Measurements from ENCODE around the gene LDB2. TPM values are rescaled to one million over a fixed set of nuclear protein-coding genes. Genes with fewer than 3 reads are reported as not detected.
A peak's percentile ranks its signal among the peaks of the same experiment; 100 is the strongest.

The LDB2 gene
- total RNA-seq, 1 donor from 2014 or later = 360 TPM

DNA sequence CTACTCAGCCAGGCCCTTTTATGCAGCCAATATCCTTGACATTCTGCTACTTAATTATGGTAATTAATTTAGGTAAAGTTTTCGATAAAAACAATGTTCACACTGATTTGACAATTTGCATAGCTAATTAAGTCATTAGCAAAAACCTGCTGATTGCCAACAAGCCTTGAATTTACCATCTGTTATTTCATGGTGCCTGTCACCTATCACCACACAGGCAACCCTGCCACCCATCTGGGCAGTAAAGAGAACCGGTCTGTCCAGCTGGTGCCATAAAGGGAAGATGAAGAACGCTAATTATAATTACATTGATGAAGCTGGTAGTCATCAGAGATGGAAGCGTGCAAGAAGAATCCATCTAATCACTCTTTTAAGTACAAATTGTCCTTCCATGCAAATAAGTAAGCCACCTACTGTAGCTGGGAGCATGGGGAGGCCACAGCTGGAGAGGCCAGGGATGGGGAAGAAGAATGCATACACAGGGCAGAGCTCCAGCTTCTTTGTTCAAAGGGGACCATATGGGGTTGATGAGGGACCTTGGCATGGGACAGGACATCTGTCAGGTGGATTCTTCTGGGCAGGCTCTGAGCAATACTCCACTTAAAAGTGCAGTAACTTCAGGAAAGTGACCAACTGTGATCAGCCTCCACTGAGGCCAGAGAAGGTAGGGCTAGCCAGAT is 394.9 kb downstream of the LDB2 start:
- DNase-seq (ENCODE audit: low read depth in 2 of 2) = no peak

DNA sequence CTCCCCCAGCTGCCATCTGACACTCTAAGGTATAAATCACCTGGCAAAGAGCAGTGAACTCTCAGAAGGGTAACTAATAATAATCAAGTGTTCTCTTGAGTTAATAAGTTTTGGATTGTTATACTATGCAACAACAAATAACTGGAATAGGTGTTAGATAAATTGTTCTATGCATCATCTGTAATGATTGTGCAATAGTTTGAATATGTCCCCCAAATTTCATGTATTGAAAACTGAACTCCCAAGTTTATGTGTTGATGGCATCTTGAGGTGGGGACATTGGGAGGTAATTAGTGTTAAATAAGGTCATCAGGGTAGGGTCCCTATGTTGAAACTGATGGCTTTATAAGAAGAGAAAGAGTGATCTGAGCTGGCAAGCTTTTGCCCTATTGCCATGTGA is 399.5 kb downstream of the LDB2 start:
- no peak for DNase-seq (ENCODE audit: low read depth in 2 of 2)

DNA sequence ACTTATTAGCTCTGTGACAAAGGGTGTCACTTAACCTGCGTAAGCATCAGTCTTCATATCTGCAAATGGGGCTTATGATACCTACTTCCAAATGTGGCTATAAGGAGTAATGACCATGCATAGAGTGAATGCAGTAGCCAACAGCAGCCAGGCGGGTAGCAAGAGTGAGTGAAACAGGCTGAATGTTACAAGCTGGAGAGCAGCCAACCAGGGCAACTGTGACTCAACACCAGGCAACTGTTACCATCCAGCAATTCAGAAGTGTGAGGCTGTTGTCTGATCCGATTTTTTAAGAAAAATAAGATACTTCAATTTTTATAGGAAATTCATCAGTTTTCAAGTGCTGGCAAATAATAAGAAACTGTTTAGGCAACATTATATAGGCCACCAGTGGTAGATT is 401.9 kb downstream of the LDB2 start:
- peak; percentile 38 to 69 for DNase-seq (ENCODE audit: low read depth in 2 of 2)

DNA sequence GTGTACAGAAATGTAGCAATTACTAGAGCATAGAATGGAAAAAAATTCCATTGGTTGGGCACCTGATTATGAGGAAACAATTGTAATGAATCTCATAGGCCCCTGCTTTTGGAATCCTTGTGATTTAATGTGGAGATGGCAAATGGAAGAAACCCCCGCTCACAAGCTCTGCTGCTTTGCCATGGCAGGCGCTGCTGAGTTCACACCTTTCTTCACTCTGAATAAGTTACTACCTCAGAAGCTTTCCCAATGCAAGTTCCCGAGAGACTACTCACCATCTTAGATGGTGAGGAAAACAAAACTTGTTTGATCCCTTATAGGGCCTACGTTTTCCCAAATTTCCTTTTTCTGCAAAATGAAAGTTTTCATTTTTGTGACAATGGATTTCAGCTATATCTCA is 405.6 kb downstream of the LDB2 start:
- no peak for DNase-seq (ENCODE audit: low read depth in 2 of 2)

DNA sequence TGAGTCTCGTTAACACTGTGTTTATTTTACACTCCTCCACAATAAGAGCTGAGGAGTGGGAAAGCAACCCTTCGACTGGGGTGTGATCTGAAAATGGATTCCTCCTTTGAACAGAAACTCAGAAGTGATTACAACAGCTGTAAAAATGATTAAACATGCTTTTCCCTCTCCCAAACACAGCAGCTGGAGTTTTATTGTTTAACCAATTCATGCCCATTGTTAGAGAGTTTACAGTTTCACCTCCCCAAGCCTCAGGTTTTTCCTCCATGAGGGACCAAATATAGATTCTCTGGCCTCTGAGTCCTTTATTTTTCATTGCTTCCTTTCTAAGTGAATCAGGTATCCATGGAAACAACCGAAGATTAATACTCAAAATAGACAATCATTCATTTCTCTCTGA is 409.2 kb downstream of the LDB2 start:
- DNase-seq (ENCODE audit: low read depth in 2 of 2) = no peak

DNA sequence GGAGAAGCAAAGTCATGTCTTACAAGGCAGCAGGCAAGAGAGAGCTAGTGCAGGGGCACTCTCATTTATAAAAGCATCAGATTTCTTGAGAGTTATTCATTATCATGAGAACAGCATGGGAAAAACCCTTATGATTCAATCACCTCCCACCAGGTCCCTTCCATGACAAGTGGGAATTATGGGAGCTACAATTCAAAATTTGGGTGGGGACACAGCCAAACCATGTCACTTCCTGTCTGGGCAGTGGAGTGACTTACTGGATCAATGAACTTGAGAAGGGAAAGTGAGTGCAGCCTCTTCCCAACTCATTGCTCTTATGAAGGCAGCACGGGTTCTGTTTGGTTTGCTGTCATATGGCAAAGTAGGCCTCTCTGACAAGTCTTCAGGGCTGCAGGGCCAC is 410.4 kb downstream of the LDB2 start:
- no peak for DNase-seq (ENCODE audit: low read depth in 2 of 2)

DNA sequence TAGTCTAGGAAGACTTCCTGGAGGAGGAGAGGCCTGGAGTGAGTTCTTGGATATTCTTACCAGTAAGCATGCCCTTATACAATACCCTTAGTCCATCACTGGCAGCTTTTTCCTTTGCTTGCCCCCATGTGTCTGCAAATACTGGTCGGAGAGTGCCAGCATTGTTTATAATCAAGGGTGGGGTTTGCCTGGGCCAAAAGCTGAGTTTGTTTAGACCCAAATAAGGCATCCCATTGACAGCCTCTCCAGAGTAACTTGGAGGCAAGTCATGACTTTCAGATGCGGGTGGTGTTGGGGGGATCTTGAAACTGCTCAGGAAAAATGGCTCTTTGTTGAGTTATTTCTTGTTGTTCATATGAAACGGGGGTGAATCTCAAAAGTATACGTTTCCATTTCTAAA is 413.7 kb downstream of the LDB2 start:
- DNase-seq (ENCODE audit: low read depth in 2 of 2) = no peak

DNA sequence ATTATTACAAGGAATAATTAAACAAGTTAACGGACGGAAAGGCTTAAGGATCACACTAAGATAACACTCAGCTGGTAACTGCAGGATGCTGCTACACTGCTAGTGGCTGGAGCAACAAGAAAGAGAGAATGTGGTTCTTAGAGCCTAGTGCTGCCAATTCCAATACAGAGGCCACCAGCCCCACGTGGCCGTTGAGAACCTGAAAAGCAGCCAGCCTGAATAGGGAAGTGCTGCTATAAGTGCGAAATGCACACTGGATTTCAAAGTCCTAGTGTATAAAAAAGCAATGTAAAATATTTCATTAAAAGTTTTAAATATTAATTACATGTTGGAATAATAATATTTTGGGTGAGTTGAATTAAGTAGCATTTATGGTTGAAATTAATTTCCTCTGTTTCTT is 414.9 kb downstream of the LDB2 start:
- no peak for DNase-seq (ENCODE audit: low read depth in 2 of 2)

DNA sequence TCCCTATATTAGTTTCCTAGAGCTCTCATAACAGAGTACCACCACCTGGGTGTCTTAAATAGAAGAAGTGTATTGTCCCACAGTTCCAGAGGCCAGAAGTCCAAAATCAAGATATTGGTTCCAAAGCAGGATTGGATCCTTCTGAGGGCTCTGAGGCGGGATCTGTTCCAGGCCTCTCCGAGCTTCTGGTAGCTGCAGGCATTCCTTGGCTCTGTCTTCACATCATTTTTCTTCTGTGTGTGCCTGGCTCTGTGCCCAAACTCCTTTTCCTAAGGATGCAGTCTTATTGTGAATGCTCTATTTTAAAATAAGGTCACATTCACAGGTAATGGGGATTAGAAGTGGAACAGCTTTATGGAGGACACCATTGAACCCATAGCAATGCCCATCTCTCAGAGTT is 418.4 kb downstream of the LDB2 start:
- DNase-seq (ENCODE audit: low read depth in 2 of 2) = no peak

DNA sequence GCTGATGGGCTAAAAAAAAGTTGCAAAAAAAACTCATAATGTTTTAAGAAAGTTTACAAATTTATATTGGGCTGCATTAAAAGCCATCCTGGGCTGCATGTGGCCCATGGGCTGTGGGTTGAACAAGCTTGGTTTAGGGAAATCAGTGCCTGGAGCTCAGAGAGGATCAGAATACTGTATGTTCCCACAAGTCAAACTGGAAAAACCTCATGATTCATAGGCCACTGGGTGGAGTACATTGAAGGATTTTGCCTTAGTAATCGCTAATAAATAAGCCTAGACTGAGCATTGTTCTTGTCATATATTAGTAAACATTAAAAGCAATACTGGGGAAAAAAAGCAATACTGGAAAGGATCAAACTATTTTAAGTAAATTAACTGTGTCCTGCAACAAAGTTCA is 425.9 kb downstream of the LDB2 start:
- DNase-seq (ENCODE audit: low read depth in 2 of 2) = no peak

DNA sequence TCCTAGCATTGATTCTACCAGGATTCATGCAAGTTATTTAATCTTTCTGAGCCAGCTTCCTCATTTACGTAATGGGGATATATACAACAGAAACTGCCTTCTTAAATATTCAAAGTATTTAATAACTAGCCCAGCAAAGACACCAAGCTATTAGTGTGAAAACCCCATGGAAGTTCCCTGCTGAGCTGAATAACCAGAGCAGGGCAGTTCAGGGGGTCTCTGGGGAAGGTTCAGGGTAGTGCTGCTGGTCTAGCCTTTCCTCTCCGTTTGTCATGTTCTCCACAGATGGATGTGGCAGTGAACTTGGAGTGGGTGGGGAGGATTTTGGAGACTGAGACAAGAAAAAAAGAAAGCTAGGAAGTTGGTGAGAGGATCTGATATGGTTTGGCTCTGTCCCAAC is 431.4 kb downstream of the LDB2 start:
- DNase-seq (ENCODE audit: low read depth in 2 of 2) = no peak

DNA sequence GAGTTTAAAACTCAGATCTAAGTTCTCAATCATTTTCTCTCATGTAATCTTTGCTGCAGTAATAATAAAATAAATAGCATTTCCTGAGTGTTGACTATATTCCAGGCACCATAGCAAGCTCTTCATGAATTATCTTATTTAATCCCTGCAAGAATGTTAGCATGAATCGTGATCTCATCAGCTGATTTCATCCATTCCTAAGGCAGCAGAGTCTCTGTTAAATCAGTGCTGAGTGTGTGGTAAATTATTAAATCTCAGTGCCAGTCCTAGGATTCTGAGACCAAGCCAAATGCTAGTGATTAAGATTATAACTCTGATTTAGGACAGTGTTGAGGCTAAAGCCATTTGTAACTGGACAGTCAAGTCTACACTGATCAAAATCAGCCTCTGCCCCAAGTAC is 431.9 kb downstream of the LDB2 start:
- DNase-seq (ENCODE audit: low read depth in 2 of 2) = no peak

DNA sequence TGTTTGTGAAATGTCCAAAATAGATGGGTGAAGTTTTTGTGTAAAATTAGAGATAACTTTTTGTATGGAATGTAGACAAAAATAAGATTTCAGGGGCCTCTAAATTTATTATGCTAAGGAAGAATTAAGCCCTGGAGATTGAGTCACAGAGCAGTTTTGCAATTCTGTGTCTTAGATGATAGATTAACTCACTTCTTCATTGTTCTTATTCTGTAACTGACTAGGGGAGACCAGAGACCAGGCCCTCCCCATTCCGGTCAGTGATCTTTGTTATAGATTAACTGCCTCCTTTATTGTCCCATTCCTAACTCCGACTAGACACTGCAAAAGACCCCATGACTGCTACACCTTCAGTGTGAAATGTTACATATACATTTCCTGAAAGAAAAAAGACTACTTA is 433.8 kb downstream of the LDB2 start:
- DNase-seq (ENCODE audit: low read depth in 2 of 2) = no peak

DNA sequence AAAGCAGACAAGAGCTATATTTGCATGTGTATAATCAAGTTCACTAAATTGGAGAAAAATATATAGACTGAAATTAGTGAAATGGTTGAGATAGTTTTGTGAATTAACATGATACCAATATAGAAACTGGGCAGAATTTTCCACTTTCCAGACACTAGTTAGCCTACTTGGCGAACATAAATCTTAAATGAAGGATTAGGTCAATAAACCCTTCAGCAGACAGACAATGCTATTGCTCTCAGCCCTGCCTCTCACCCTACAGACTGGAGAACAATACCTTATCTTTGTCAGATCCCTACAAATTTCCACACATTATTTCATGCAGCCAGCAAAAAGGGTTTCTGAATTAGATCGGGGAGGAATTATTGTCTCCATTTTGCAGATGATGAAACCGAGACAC is 435.8 kb downstream of the LDB2 start:
- DNase-seq (ENCODE audit: low read depth in 2 of 2) = no peak

DNA sequence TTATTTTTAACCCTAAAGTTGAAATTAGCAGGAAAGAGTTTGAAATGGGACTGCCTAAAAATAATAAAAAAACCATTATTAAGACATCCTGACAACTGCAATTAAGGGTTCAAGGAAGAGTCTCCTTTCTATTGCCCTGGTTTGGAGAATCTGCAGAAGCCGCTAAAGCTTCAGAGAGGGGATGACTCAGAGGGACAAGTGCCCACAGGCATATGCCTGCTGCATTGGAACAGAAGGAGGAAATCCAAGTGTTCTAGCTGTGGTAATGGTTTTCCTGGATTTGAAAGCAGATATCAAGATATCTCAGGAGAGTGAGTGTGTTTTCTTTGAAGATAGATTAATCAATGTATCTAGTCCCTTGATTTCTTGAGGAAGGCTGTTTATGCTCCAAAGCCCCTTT is 437.1 kb downstream of the LDB2 start:
- no peak for DNase-seq (ENCODE audit: low read depth in 2 of 2)

DNA sequence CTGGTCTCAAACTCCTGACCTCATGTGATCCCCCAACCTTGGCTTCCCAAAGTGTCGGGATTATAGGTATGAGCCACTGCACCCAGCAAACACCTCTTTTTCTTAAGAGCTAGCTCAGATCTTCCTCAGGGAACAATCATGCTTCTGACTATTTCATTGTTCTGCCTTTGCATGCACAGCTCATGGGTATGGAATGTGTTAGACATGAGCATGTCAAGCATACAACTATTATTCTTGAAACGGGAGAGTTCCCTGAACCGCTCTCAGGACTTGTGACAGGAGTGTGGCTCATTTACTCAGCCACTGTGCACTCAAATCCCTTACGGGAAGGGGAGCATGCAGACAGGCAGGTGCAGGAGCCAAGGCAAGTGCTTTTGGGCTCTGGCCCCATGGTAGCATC is 440.5 kb downstream of the LDB2 start:
- no peak for DNase-seq (ENCODE audit: low read depth in 2 of 2)
